Eye (tissue), 1 donor: Measurements from ENCODE around the gene MBOAT7.
"Not testable (repeated sequence)": the region's sequence is repeated elsewhere in the genome, so short reads cannot be mapped to it uniquely, and the experiment has no call there.

Experiments used
- DNase-seq: peaks from one replicate; pipeline ENCODE4 v3.0.0-alpha.2; 2015

The MBOAT7 gene

GRCh38 chr19:54208784-54209057 lies 19.3 kb upstream of the MBOAT7 start:
- peak; percentile 25 for DNase-seq

- peak; percentile 29 for DNase-seq
Observed at GRCh38 chr19:54207983-54208783, 18.8 kb upstream of the MBOAT7 start.

GRCh38 chr19:54207676-54207982 lies 18.2 kb upstream of the MBOAT7 start:
- no peak for DNase-seq

- not testable (repeated sequence) for DNase-seq
Observed at GRCh38 chr19:54207193-54207592, 17.8 kb upstream of the MBOAT7 start.

GRCh38 chr19:54206831-54207177 lies 17.4 kb upstream of the MBOAT7 start:
- DNase-seq: no peak

- DNase-seq: no peak
Observed at GRCh38 chr19:54206030-54206830, 16.9 kb upstream of the MBOAT7 start.

GRCh38 chr19:54204767-54205468 lies 15.5 kb upstream of the MBOAT7 start:
- no peak for DNase-seq

- DNase-seq: no peak
Observed at GRCh38 chr19:54203151-54203611, 13.8 kb upstream of the MBOAT7 start.

- DNase-seq: no peak
Observed at GRCh38 chr19:54201980-54202379, 12.6 kb upstream of the MBOAT7 start.

- no peak for DNase-seq
Observed at GRCh38 chr19:54201172-54201701, 11.9 kb upstream of the MBOAT7 start.

GRCh38 chr19:54199401-54199800 lies 10.0 kb upstream of the MBOAT7 start:
- DNase-seq: no peak

- no peak for DNase-seq
Observed at GRCh38 chr19:54197121-54197520, 7.7 kb upstream of the MBOAT7 start.

- no peak for DNase-seq
Observed at GRCh38 chr19:54196536-54196935, 7.2 kb upstream of the MBOAT7 start.

- not testable (repeated sequence) for DNase-seq
Observed at GRCh38 chr19:54194463-54194862, 5.1 kb upstream of the MBOAT7 start.

GRCh38 chr19:54193011-54193410 lies 3.6 kb upstream of the MBOAT7 start:
- DNase-seq: no peak

GRCh38 chr19:54191811-54192453 lies 2.6 kb upstream of the MBOAT7 start:
- no peak for DNase-seq

GRCh38 chr19:54191011-54191810 lies 1.8 kb upstream of the MBOAT7 start, which contains the start of gene TSEN34:
Gene TSEN34 (plus strand): TSS chr19:54191308. CDS start chr19:54191365, 57 bp downstream.
- DNase-seq: no peak

GRCh38 chr19:54190503-54191010 lies 1.2 kb upstream of the MBOAT7 start:
- peak; percentile 100 for DNase-seq

- DNase-seq: peak; percentile 100
Observed at GRCh38 chr19:54189735-54190502, 539 bp upstream of the MBOAT7 start.

GRCh38 chr19:54188215-54188871 lies 1.0 kb downstream of the MBOAT7 start:
- peak; percentile 31 for DNase-seq
